Testis (tissue), 5 donors: ENCODE measurements around the gene SQSTM1. TPM values are rescaled to one million over a fixed set of nuclear protein-coding genes. Genes with fewer than 3 reads are reported as not detected.

Source experiments
- DNase-seq: peaks from one replicate; pipeline ENCODE4 v3.0.0-alpha.2; 2019
- H3K27ac ChIP-seq, 2 donors: fragments of 200-600 bp; sonication (generic); one replicate each; pipeline ENCODE4 v1.5.1; 2019
- H3K27me3 ChIP-seq: fragments of 200-600 bp; sonication (generic); one replicate; pipeline ENCODE4 v1.5.1; 2019
- H3K36me3 ChIP-seq: fragments of 200-600 bp; sonication (generic); one replicate; pipeline ENCODE4 v1.5.1; 2017; ENCODE audit warnings: low read depth; ENCODE audit errors: missing control alignments
- H3K4me1 ChIP-seq: fragments of 200-600 bp; sonication (generic); one replicate; pipeline ENCODE4 v1.5.1; 2019
- H3K4me3 ChIP-seq, 2 donors: fragments of 200-600 bp; sonication (generic); one replicate each; pipeline ENCODE4 v1.5.1; 2017 to 2019
- H3K9me3 ChIP-seq: fragments of 200-600 bp; sonication (generic); one replicate; pipeline ENCODE4 v1.5.1; 2017
- CTCF ChIP-seq, 3 experiments: fragments of 450-650 bp in 2 of 3; fragments of 200-600 bp in 1 of 3; sonication (generic) in 1 of 3; IDR thresholded peaks; one replicate each; pipeline ENCODE4 v1.5.1; 2016 to 2019; ENCODE audit warnings: antibody characterized with exemption in 3 of 3, mild to moderate bottlenecking in 2 of 3, moderate library complexity in 1 of 3
- POLR2A ChIP-seq: fragments of 450-650 bp; IDR thresholded peaks from one replicate; pipeline ENCODE4 v1.6.1; 2017; ENCODE audit warnings: antibody characterized with exemption, mild to moderate bottlenecking, moderate library complexity
- WGBS, 2 donors: methylation state at CpG; one replicate each; pipeline ENCODE4 v1.1.5; 2018; 5-methylcytosine and 5-hydroxymethylcytosine counted together
- intact Hi-C: fragments of 100-400 bp; cut with DNase I; formaldehyde crosslinking; loops from one replicate; pipeline ENCODE4 v1.15.1; 2023; ENCODE audit warnings: low total_unique reads
- long read RNA-seq, 2 donors: transcript quantifications; one replicate each; lab custom pipeline, GENCODE V29; 2026
- polyA plus RNA-seq: library from polyadenylated mRNA; stranded (reverse); fragments of 350-450 nt; fragmentation: Illumina TruSeq; extraction: RNeasy Lipid Tissue Mini Kit (QIAGEN cat#74804); gene quantifications from one replicate; pipeline ENCODE4 v1.2.3, GENCODE V29; 2014; ENCODE audit warnings: low read depth, low replicate concordance; ENCODE audit not compliant: insufficient read depth
- total RNA-seq, 2 donors: library from RNA; depleted of rRNA; stranded (reverse); fragments of >200 nt; gene quantifications; one replicate each; pipeline ENCODE4 v1.2.3, GENCODE V29; 2016

Gene SQSTM1
- total RNA-seq = 100 to 1,000 TPM; 192 to 255 TPM
- 165 TPM for polyA plus RNA-seq
- long read RNA-seq, donor 1, transcript SQSTM1-202 (8 exons, 2,986 nt) = major isoform, 30 of 524 reads
- long read RNA-seq, donor 1, partial matches to known transcripts = 493 of 524 reads
- long read RNA-seq, donor 1, other reads (novel, unspliced or antisense) = 0 of 524 reads
- long read RNA-seq, donor 2, transcript SQSTM1-202 (8 exons, 2,986 nt) = major isoform, 35 of 49 reads
- long read RNA-seq, donor 2, partial matches to known transcripts = 14 of 49 reads
- long read RNA-seq, donor 2, other reads (novel, unspliced or antisense) = 0 of 49 reads

- Histone ChIP-seq H3K4me1 (peaks cover 63% of the 10 kb centered on the region), H3K4me3 (peak within 1 kb of the TSS; percentile 99 to 100), H3K27ac (peak within 1 kb of the TSS; percentile 100), H3K36me3 (no peaks in the 10 kb centered on the region), H3K9me3 (no peaks in the 10 kb centered on the region), H3K27me3 (no peaks in the 10 kb centered on the region)
- peak; percentile 96 for TF ChIP-seq POLR2A
- no peak for TF ChIP-seq CTCF (IDR thresholded peaks at IDR 0.05)
- intact Hi-C loops = no loop called here
- 0 to 1% methylated on average over 2 to 72 of the region's 81 CpGs for WGBS, 2 donors
- DNase-seq = peak; percentile 83
These were observed at the start of gene SQSTM1 for GRCh38 chr5:179820483-179821297. Gene SQSTM1 (plus strand): TSS chr5:179820905. CDS start chr5:179820937, 32 bp downstream.

- TF ChIP-seq POLR2A (no peak), CTCF (IDR thresholded peaks at IDR 0.05) (no peak)
- 81 to 83% methylated on average over 4 of the region's 4 CpGs for WGBS, 2 donors
- DNase-seq = no peak
- Histone ChIP-seq H3K27me3 (no peaks in the 10 kb centered on the region), H3K4me3 (no peak overlapping the region), H3K27ac (no peak overlapping the region), H3K4me1 (no peaks in the 10 kb centered on the region), H3K9me3 (no peaks in the 10 kb centered on the region), H3K36me3 (no peaks in the 10 kb centered on the region)
- intact Hi-C loops = no loop called here
These were observed 49.3 kb upstream of the SQSTM1 start for GRCh38 chr5:179771311-179771895.

DNA sequence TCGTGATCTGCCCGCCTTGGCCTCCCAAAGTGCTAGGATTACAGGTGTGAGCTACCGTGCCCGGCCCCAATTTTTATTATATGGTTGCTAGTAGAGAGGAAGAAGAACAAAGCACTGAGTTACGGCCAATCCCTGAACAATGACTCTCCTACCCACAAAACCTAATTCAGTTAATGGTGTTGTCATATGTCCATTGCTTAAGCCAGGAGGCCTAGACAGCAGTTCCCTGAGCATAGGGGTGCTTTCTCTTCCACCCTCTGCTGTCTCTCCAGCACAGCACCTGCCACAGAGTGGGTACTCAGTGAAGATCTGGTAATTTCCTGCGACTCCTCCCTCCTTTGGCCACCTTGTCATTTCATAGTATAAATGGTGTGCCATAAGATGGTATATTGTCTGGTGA, 48.4 kb upstream of the SQSTM1 start:
- Histone ChIP-seq H3K27ac (no peak overlapping the region), H3K4me3 (no peak overlapping the region), H3K9me3 (no peaks in the 10 kb centered on the region), H3K4me1 (no peaks in the 10 kb centered on the region), H3K27me3 (no peaks in the 10 kb centered on the region), H3K36me3 (no peaks in the 10 kb centered on the region)
- intact Hi-C loops = no loop called here
- 92 to 94% methylated on average over 6 of the region's 6 CpGs for WGBS, 2 donors
- DNase-seq = no peak
- TF ChIP-seq POLR2A (no peak), CTCF (IDR thresholded peaks at IDR 0.05) (no peak)

DNA sequence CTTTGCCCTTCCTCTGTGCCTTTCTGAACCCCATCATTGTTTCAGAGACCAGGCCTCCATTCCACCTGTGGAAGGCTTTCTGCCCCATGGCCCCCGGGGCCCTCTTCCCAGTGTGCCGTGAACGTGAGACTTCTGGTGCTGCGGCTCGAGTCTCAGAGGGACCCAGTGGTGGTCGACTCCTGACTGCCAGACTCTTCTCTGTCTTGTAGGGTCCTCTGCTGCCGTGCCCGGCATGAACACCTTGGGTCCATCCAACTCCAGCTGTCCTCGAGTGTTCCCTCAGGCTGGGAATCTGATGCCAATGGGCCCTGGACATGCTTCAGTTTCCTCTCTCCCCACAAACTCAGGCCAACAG, 47.0 kb upstream of the SQSTM1 start:
- intact Hi-C loops = no loop called here
- WGBS, 2 donors = 94 to 99% methylated on average over 5 to 9 of the region's 9 CpGs
- H3K4me3 ChIP-seq = no peak overlapping the region
- no peaks in the 10 kb centered on the region for H3K4me1 ChIP-seq
- H3K9me3 ChIP-seq = no peaks in the 10 kb centered on the region
- TF ChIP-seq POLR2A (no peak), CTCF (IDR thresholded peaks at IDR 0.05) (no peak)
- H3K27ac ChIP-seq = no peak overlapping the region
- DNase-seq = no peak
- H3K27me3 ChIP-seq = no peaks in the 10 kb centered on the region
- H3K36me3 ChIP-seq = no peaks in the 10 kb centered on the region
